ENCODE results near the gene CFAP119. TPM values are rescaled to one million over a fixed set of nuclear protein-coding genes. Genes with fewer than 3 reads are reported as not detected.
A peak's percentile ranks its signal among the peaks of the same experiment; 100 is the strongest.

CFAP119 gene
- total RNA-seq, 1 experiment from 2014 or later, result 13.8 TPM

DNA sequence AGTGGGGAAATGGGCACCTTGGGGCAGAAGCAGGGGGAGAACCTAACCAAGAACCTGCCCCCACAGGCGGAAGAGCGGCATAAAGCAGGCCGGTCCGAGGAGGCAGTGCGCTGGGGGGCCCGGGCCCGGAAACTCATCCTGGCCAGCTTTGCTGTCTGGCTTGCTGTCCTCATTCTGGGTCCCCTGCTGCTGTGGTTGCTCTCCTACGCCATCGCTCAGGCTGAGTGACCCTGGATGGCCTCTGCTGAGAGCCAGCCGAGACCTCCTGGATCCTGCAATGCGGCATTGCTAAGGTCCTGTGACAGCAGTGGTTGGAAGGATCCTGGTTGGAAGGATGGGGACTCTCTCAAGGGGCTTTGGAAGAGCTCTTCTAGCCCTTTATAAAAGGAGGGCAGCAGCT, 18.1 kb downstream of the CFAP119 start:
- Mint-ChIP-seq H3K27me3 (ENCODE audit: unreplicated experiment) (no peaks in the 10 kb centered on the region), H3K36me3 (ENCODE audit: insufficient read depth, unreplicated experiment) (peaks cover 93% of the 10 kb centered on the region), H3K4me3 (ENCODE audit: low read depth, unreplicated experiment) (no peak overlapping the region), H3K27ac (ENCODE audit: unreplicated experiment) (no peak overlapping the region), H3K4me1 (ENCODE audit: low read depth, unreplicated experiment) (peaks cover 62% of the 10 kb centered on the region), H3K9me3 (ENCODE audit: low read depth, unreplicated experiment) (peaks cover 4% of the 10 kb centered on the region)
- no peak for DNase-seq
- no TSS peak for BruUV-seq (replicated peaks)
- intact Hi-C loops (cut with micrococcal nuclease; ENCODE audit: unreplicated experiment), result no loop called here
- CTCF ChIA-PET, result no interaction called here
- TF ChIP-seq, protein P1, sequence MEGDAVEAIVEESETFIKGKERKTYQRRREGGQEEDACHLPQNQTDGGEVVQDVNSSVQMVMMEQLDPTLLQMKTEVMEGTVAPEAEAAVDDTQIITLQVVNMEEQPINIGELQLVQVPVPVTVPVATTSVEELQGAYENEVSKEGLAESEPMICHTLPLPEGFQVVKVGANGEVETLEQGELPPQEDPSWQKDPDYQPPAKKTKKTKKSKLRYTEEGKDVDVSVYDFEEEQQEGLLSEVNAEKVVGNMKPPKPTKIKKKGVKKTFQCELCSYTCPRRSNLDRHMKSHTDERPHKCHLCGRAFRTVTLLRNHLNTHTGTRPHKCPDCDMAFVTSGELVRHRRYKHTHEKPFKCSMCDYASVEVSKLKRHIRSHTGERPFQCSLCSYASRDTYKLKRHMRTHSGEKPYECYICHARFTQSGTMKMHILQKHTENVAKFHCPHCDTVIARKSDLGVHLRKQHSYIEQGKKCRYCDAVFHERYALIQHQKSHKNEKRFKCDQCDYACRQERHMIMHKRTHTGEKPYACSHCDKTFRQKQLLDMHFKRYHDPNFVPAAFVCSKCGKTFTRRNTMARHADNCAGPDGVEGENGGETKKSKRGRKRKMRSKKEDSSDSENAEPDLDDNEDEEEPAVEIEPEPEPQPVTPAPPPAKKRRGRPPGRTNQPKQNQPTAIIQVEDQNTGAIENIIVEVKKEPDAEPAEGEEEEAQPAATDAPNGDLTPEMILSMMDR (IDR thresholded peaks at IDR 0.05; ENCODE audit: unreplicated experiment), result no peak

DNA sequence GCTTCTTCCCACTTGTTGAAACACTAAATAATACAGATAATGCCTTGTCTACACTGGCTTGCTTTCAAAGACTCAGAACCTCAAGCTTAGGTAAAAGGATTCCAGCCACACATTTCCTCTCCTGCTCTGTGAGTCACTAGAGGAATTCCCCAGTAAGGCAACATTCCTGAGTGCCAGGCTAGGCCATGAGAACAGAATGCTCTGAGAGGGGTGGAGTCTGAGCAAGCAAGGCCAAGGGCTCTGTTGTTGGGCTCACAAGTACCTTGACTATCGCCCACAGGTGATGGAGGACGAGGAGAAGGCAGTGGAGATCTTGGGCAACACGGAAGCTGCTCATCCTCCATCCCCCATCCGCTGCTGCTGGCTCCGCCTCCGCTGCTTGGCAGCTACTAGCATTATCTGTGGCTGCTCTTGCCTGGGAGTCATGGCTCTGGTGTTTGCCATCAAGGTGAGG, 20.4 kb downstream of the CFAP119 start:
- Mint-ChIP-seq H3K9me3 (ENCODE audit: low read depth, unreplicated experiment) (peaks cover 4% of the 10 kb centered on the region), H3K4me1 (ENCODE audit: low read depth, unreplicated experiment) (peaks cover 48% of the 10 kb centered on the region), H3K27ac (ENCODE audit: unreplicated experiment) (peak overlapping the region; percentile 89), H3K36me3 (ENCODE audit: insufficient read depth, unreplicated experiment) (peaks cover 93% of the 10 kb centered on the region), H3K27me3 (ENCODE audit: unreplicated experiment) (no peaks in the 10 kb centered on the region), H3K4me3 (ENCODE audit: low read depth, unreplicated experiment) (peak overlapping the region; percentile 96)
- intact Hi-C loops (cut with micrococcal nuclease; ENCODE audit: unreplicated experiment), result no loop called here
- TF ChIP-seq, protein P1 (IDR thresholded peaks at IDR 0.05; ENCODE audit: unreplicated experiment), result no peak
- CTCF ChIA-PET, result interaction anchor here (0.7 to 1.6 kb wide), 2 partner anchors 28 to 201 kb away, joined by 3 read pairs; no protein-coding TSS in a partner anchor
- peak; percentile 88 for DNase-seq
- BruUV-seq (replicated peaks), result no TSS peak

DNA sequence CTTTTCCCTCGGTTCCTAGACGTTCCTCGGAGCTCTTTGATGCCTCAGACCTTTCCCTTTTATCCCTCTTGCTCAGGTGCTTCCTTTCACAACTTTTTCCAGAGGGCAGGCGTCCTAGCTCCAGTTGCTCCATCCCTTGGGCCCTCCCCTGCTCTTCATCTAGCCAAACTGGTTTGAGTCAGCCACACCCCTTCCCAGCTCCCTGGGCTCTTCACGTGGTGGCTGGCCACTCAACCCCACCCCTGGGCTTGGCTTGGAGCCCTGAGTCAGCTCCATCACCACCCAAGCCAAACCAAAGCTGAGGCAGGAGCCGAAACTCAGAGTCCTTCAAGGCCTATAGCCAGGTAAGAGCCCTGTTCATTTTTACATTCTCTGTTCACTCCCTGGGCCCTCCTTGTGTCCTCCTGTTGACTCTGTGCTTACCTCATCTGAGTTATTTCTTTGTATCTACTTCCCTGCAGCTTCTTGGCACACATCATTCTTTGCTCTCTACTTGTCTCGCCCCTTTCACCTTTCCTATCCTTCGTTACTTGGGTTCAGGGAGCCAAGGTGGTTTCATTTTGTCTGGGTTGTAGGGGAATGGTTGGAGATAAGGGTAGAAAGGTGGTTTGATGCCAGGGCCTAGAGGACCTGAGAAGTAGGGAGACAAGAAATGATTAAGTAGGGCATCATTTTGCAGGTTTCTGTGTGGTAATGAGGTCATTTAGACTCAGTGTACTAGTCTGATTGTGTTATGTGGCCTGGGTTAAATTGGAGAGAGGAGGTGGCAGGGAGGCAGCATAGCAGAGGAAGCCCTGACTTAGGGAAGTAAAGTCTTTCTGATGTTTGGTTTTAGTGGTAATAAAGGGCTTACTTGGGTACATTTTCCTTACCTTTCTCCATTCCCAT, 21.3 kb downstream of the CFAP119 start:
- CTCF ChIA-PET, result interaction anchor here (0.5 to 1.6 kb wide), 6 partner anchors 16 to 202 kb away, joined by 3 to 5 read pairs (median 4); no protein-coding TSS in a partner anchor
- peak overlapping the region; percentile 96 for H3K4me3 Mint-ChIP-seq (ENCODE audit: low read depth, unreplicated experiment)
- peaks cover 4% of the 10 kb centered on the region for H3K9me3 Mint-ChIP-seq (ENCODE audit: low read depth, unreplicated experiment)
- no peaks in the 10 kb centered on the region for H3K27me3 Mint-ChIP-seq (ENCODE audit: unreplicated experiment)
- H3K36me3 Mint-ChIP-seq (ENCODE audit: insufficient read depth, unreplicated experiment), result peaks cover 96% of the 10 kb centered on the region
- BruUV-seq (replicated peaks), result TSS peak; percentile 99
- DNase-seq, result peak; percentile 98
- TF ChIP-seq, protein P1 (IDR thresholded peaks at IDR 0.05; ENCODE audit: unreplicated experiment), result no peak
- H3K4me1 Mint-ChIP-seq (ENCODE audit: low read depth, unreplicated experiment), result peaks cover 46% of the 10 kb centered on the region
- intact Hi-C loops (cut with micrococcal nuclease; ENCODE audit: unreplicated experiment), result no loop called here
- H3K27ac Mint-ChIP-seq (ENCODE audit: unreplicated experiment), result peak overlapping the region; percentile 89

DNA sequence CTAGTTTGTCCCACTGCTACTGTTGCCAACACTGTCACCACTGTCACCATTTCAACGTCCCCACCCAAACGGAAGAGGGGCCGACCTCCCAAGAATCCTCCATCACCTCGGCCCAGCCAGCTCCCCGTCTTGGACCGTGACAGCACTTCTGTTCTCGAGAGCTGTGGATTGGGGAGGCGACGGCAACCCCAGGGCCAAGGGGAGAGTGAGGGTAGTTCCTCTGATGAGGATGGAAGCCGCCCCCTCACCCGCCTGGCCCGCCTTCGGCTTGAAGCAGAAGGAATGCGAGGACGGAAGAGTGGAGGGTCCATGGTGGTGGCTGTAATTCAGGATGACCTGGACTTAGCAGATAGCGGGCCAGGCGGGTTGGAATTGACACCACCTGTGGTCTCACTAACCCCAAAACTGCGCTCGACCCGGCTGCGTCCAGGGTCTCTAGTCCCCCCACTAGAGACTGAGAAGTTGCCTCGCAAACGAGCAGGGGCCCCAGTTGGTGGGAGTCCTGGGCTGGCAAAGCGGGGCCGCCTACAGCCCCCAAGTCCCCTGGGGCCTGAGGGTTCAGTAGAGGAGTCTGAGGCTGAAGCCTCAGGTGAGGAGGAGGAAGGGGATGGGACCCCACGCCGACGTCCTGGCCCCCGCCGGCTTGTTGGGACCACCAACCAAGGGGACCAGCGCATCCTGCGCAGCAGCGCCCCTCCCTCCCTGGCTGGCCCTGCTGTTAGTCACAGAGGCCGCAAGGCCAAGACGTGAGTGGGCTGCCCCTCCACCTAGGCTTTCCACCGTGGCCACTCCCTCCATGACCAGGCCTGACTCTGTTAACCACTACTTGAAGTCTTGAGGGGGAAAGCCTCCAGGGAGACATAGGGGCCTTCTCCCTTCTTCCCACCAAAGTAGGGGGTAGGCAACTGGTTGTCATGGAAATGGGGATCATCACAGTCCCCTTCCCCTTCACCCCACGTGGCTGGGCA, 22.6 kb downstream of the CFAP119 start:
- Mint-ChIP-seq H3K36me3 (ENCODE audit: insufficient read depth, unreplicated experiment) (peaks cover 97% of the 10 kb centered on the region), H3K4me3 (ENCODE audit: low read depth, unreplicated experiment) (no peak overlapping the region), H3K9me3 (ENCODE audit: low read depth, unreplicated experiment) (no peaks in the 10 kb centered on the region), H3K27me3 (ENCODE audit: unreplicated experiment) (no peaks in the 10 kb centered on the region), H3K4me1 (ENCODE audit: low read depth, unreplicated experiment) (peaks cover 34% of the 10 kb centered on the region), H3K27ac (ENCODE audit: unreplicated experiment) (peak overlapping the region; percentile 39)
- no TSS peak for BruUV-seq (replicated peaks)
- DNase-seq, result no peak
- intact Hi-C loops (cut with micrococcal nuclease; ENCODE audit: unreplicated experiment), result no loop called here
- TF ChIP-seq, protein P1 (IDR thresholded peaks at IDR 0.05; ENCODE audit: unreplicated experiment), result no peak
- CTCF ChIA-PET, result no interaction called here
